MM.1S (cell line): ENCODE measurements around the gene COL20A1.

ENCODE experiments used
- DNase-seq: peaks from one replicate; pipeline ENCODE4 v3.0.0-alpha.2; 2015
- H2AFZ ChIP-seq: fragments of 300-600 bp; sonication (generic); 2 replicates; pipeline ENCODE4 v1.6.0; 2016; ENCODE audit warnings: antibody characterized with exemption, low read length
- H3F3A ChIP-seq: fragments of 300-600 bp; sonication (generic); 2 replicates; pipeline ENCODE4 v1.6.1; 2016; ENCODE audit warnings: mild to moderate bottlenecking, antibody characterized with exemption, low read length, moderate library complexity, mixed read lengths; ENCODE audit not compliant: insufficient read depth
- H3K27ac ChIP-seq: fragments of 300-600 bp; sonication (generic); 2 replicates; pipeline ENCODE4 v1.5.1; 2016; ENCODE audit warnings: mild to moderate bottlenecking, low read length
- H3K27me3 ChIP-seq: fragments of 300-600 bp; sonication (generic); replicated peaks from 2 replicates; pipeline ENCODE4 v1.6.0; 2016; ENCODE audit warnings: low read length; ENCODE audit not compliant: insufficient read depth
- H3K36me3 ChIP-seq: fragments of 300-600 bp; sonication (generic); replicated peaks from 2 replicates; pipeline ENCODE4 v1.6.1; 2016; ENCODE audit warnings: mild to moderate bottlenecking, low read length, mixed read lengths; ENCODE audit not compliant: insufficient read depth
- H3K4me1 ChIP-seq: fragments of 300-600 bp; sonication (generic); 2 replicates; pipeline ENCODE4 v1.6.1; 2016; ENCODE audit warnings: low read length, mixed read lengths
- H3K4me2 ChIP-seq: fragments of 300-600 bp; sonication (generic); 2 replicates; pipeline ENCODE4 v1.6.0; 2016; ENCODE audit warnings: low read depth, low read length
- H3K4me3 ChIP-seq: fragments of 300-600 bp; sonication (generic); 2 replicates; pipeline ENCODE4 v1.5.1; 2016; ENCODE audit warnings: low read length, mixed read lengths
- H3K79me2 ChIP-seq: fragments of 300-600 bp; sonication (generic); 2 replicates; pipeline ENCODE4 v1.6.1; 2016; ENCODE audit warnings: mixed run types, low read length, mixed read lengths
- H3K9ac ChIP-seq: fragments of 300-600 bp; sonication (generic); 2 replicates; pipeline ENCODE4 v1.6.1; 2016; ENCODE audit warnings: low read length, mixed read lengths
- H3K9me2 ChIP-seq: fragments of 300-600 bp; sonication (generic); replicated peaks from 2 replicates; pipeline ENCODE4 v1.6.1; 2016; ENCODE audit warnings: mild to moderate bottlenecking, low read length, mixed read lengths; ENCODE audit not compliant: insufficient read depth
- H3K9me3 ChIP-seq: fragments of 300-600 bp; sonication (generic); replicated peaks from 2 replicates; pipeline ENCODE4 v1.6.1; 2016; ENCODE audit warnings: mild to moderate bottlenecking, low read length, mixed read lengths; ENCODE audit not compliant: insufficient read depth
- H4K20me1 ChIP-seq: fragments of 300-600 bp; sonication (generic); 2 replicates; pipeline ENCODE4 v1.6.1; 2016; ENCODE audit warnings: mild to moderate bottlenecking, low read length, moderate library complexity, mixed read lengths; ENCODE audit not compliant: insufficient read depth
- CTCF ChIP-seq: fragments of 300-600 bp; sonication (generic); IDR thresholded peaks from 2 replicates; pipeline ENCODE4 v1.5.1; 2016; ENCODE audit warnings: antibody characterized with exemption, low read length, mixed read lengths
- EZH2 ChIP-seq: fragments of 300-600 bp; sonication (generic); optimal IDR thresholded peaks from 2 replicates; pipeline ENCODE3; 2017; ENCODE audit warnings: low read depth, mild to moderate bottlenecking, antibody characterized with exemption, low read length, mixed read lengths
- EZH2phosphoT487 ChIP-seq: fragments of 300-600 bp; sonication (generic); IDR thresholded peaks from 2 replicates; pipeline ENCODE4 v1.6.1; 2018; ENCODE audit warnings: antibody characterized with exemption, low read length

Gene COL20A1

GRCh38 chr20:63311833-63312243, 18.9 kb downstream of the COL20A1 start:
- Histone ChIP-seq H3K4me3 (no peak overlapping the region), H3K9me3 (no peaks in the 10 kb centered on the region), H3K4me2 (no peak overlapping the region), H4K20me1 (no peaks in the 10 kb centered on the region), H3K27ac (no peak overlapping the region), H3K27me3 (peaks cover 90% of the 10 kb centered on the region), H3F3A (no peaks in the 10 kb centered on the region), H3K79me2 (no peaks in the 10 kb centered on the region), H3K4me1 (no peaks in the 10 kb centered on the region), H3K36me3 (no peaks in the 10 kb centered on the region), H2AFZ (no peak overlapping the region), H3K9me2 (no peaks in the 10 kb centered on the region), H3K9ac (no peak overlapping the region)
- DNase-seq: no peak
- no peak for TF ChIP-seq EZH2phosphoT487
- TF ChIP-seq EZH2: no peak
- no peak for TF ChIP-seq CTCF

- Histone ChIP-seq H3K9me2 (no peaks in the 10 kb centered on the region), H3F3A (no peaks in the 10 kb centered on the region), H3K9me3 (no peaks in the 10 kb centered on the region), H3K4me2 (no peak overlapping the region), H2AFZ (no peak overlapping the region), H4K20me1 (no peaks in the 10 kb centered on the region), H3K27ac (no peak overlapping the region), H3K36me3 (no peaks in the 10 kb centered on the region), H3K4me3 (no peak overlapping the region), H3K9ac (no peak overlapping the region), H3K79me2 (no peaks in the 10 kb centered on the region), H3K27me3 (peaks cover 90% of the 10 kb centered on the region), H3K4me1 (no peaks in the 10 kb centered on the region)
- DNase-seq: no peak
- TF ChIP-seq CTCF (no peak), EZH2phosphoT487 (no peak), EZH2 (no peak)
These were observed 19.3 kb downstream of the COL20A1 start for GRCh38 chr20:63312273-63312672.

- Histone ChIP-seq H3K9me3 (no peaks in the 10 kb centered on the region), H3K4me2 (no peak overlapping the region), H3K79me2 (no peaks in the 10 kb centered on the region), H4K20me1 (no peaks in the 10 kb centered on the region), H3K9ac (no peak overlapping the region), H3K27me3 (peaks cover 90% of the 10 kb centered on the region), H3K36me3 (no peaks in the 10 kb centered on the region), H3K27ac (no peak overlapping the region), H3K4me1 (no peaks in the 10 kb centered on the region), H3K4me3 (no peak overlapping the region), H3F3A (no peaks in the 10 kb centered on the region), H2AFZ (no peak overlapping the region), H3K9me2 (no peaks in the 10 kb centered on the region)
- no peak for TF ChIP-seq EZH2phosphoT487
- no peak for TF ChIP-seq CTCF
- no peak for DNase-seq
These were observed 19.8 kb downstream of the COL20A1 start for GRCh38 chr20:63312690-63313348.
